A673 (cell line): ENCODE data around the gene LMNTD2. TPM values are rescaled to one million over a fixed set of nuclear protein-coding genes. Genes with fewer than 3 reads are reported as not detected.

ENCODE experiments used
- BruUV-seq: library from RNA; stranded (reverse); fragments of 400-500 nt; replicated peaks from 2 replicates; lab custom pipeline; 2021; lab: Mats Ljungman, UMichigan
- CTCF ChIA-PET: fragments of 300-600 bp; sonication (Branson Sonifier 250); formaldehyde crosslinking; loops from one replicate; lab custom pipeline; 2022; ENCODE audit warnings: antibody characterized with exemption; lab: Charles Lee
- POLR2A ChIA-PET: fragments of 300-600 bp; sonication (Branson Sonifier 250); formaldehyde crosslinking; loops from one replicate; lab custom pipeline; 2022; ENCODE audit warnings: antibody characterized with exemption; ENCODE audit not compliant: low non-redundant PET; lab: Charles Lee
- DNase-seq: peaks from one replicate; pipeline ENCODE4 v3.0.0-alpha.2; 2015; ENCODE audit warnings: low spot score
- H3K27ac ChIP-seq: fragments of 200-600 bp; sonication (generic); 2 replicates; pipeline ENCODE4 v1.5.1; 2016; ENCODE audit warnings: mixed run types, low read depth, mild to moderate bottlenecking, mixed read lengths, antibody characterized with exemption, low read length; ENCODE audit not compliant: poor library complexity, severe bottlenecking
- H3K27me3 ChIP-seq: fragments of 200-600 bp; sonication (generic); replicated peaks from 2 replicates; pipeline ENCODE4 v1.6.1; 2017; ENCODE audit warnings: mixed run types, low read depth, mild to moderate bottlenecking, mixed read lengths, antibody characterized with exemption, low read length; ENCODE audit not compliant: insufficient read depth, poor library complexity
- H3K36me3 ChIP-seq: fragments of 200-600 bp; sonication (generic); 2 replicates; pipeline ENCODE4 v1.6.1; 2016; ENCODE audit warnings: mixed run types, mild to moderate bottlenecking, mixed read lengths, antibody characterized with exemption, low read length; ENCODE audit not compliant: insufficient read depth, poor library complexity, severe bottlenecking
- H3K4me1 ChIP-seq: fragments of 200-600 bp; sonication (generic); 2 replicates; pipeline ENCODE4 v1.6.1; 2017; ENCODE audit warnings: mixed run types, mild to moderate bottlenecking, mixed read lengths, antibody characterized with exemption, low read length; ENCODE audit not compliant: insufficient read depth, poor library complexity, severe bottlenecking
- H3K4me3 ChIP-seq: fragments of 200-600 bp; sonication (generic); 2 replicates; pipeline ENCODE4 v1.5.1; 2016; ENCODE audit warnings: low read depth, mixed run types, mild to moderate bottlenecking, mixed read lengths, low read length; ENCODE audit not compliant: poor library complexity, severe bottlenecking
- H3K9me3 ChIP-seq: fragments of 200-600 bp; sonication (generic); 2 replicates; pipeline ENCODE4 v1.6.1; 2016; ENCODE audit warnings: mixed run types, low read depth, mild to moderate bottlenecking, mixed read lengths, antibody characterized with exemption, low read length; ENCODE audit not compliant: poor library complexity, severe bottlenecking
- CTCF ChIP-seq: fragments of 300-800, 200-600 bp; sonication (generic); conservative IDR thresholded peaks from 2 replicates; pipeline ENCODE4 v1.5.1; 2017; ENCODE audit warnings: low read depth, mild to moderate bottlenecking, antibody characterized with exemption, low read length, moderate library complexity, mixed read lengths
- EZH2 ChIP-seq: fragments of 200-600 bp; sonication (generic); IDR thresholded peaks from 2 replicates; pipeline ENCODE4 v1.6.1; 2017; ENCODE audit warnings: borderline replicate concordance, low read depth, mild to moderate bottlenecking, mixed read lengths, antibody characterized with exemption, low read length; ENCODE audit not compliant: poor library complexity, severe bottlenecking
- intact Hi-C: fragments of 100-400 bp; cut with micrococcal nuclease; formaldehyde crosslinking; loops from one replicate; pipeline ENCODE4 v1.10.0; 2022; ENCODE audit not compliant: unreplicated experiment
- total RNA-seq: library from RNA; stranded (reverse); gene quantifications from 2 replicates; pipeline ENCODE4 v1.2.3, GENCODE V29; 2021

Gene LMNTD2
- total RNA-seq, 1 experiment from 2014 or later = 1.1 TPM

- intact Hi-C loops = no loop called here
- no peaks in the 10 kb centered on the region for H3K4me1 ChIP-seq
- peaks cover 66% of the 10 kb centered on the region for H3K36me3 ChIP-seq
- no TSS peak for BruUV-seq
- no peak for DNase-seq
- H3K9me3 ChIP-seq = no peaks in the 10 kb centered on the region
- H3K27ac ChIP-seq = no peak overlapping the region
- POLR2A ChIA-PET = no interaction called here
- H3K4me3 ChIP-seq = no peak overlapping the region
- no peaks in the 10 kb centered on the region for H3K27me3 ChIP-seq
- no peak for TF ChIP-seq EZH2
- no peak for TF ChIP-seq CTCF
- CTCF ChIA-PET = no interaction called here
Measured at GRCh38 chr11:605286-606129, 45.0 kb upstream of the LMNTD2 start.

- no peaks in the 10 kb centered on the region for H3K9me3 ChIP-seq
- POLR2A ChIA-PET = no interaction called here
- no peak for TF ChIP-seq CTCF
- no peak for TF ChIP-seq EZH2
- no peaks in the 10 kb centered on the region for H3K27me3 ChIP-seq
- H3K36me3 ChIP-seq = peaks cover 62% of the 10 kb centered on the region
- no peaks in the 10 kb centered on the region for H3K4me1 ChIP-seq
- CTCF ChIA-PET = no interaction called here
- no peak overlapping the region for H3K4me3 ChIP-seq
- DNase-seq = no peak
- no TSS peak for BruUV-seq
- intact Hi-C loops = no loop called here
- no peak overlapping the region for H3K27ac ChIP-seq
Measured at GRCh38 chr11:603154-603553, 42.6 kb upstream of the LMNTD2 start.

GRCh38 chr11:601573-602245, 41.2 kb upstream of the LMNTD2 start:
- Histone ChIP-seq H3K4me3 (no peak overlapping the region), H3K9me3 (no peaks in the 10 kb centered on the region), H3K4me1 (no peaks in the 10 kb centered on the region), H3K36me3 (peaks cover 57% of the 10 kb centered on the region), H3K27ac (no peak overlapping the region), H3K27me3 (no peaks in the 10 kb centered on the region)
- ChIA-PET CTCF (no interaction called here), POLR2A (interaction anchor here (0.7 kb wide), 1 partner anchor 476 kb away, joined by 14 read pairs; no protein-coding TSS in a partner anchor)
- BruUV-seq = no TSS peak
- no peak for DNase-seq
- intact Hi-C loops = no loop called here
- no peak for TF ChIP-seq CTCF
- TF ChIP-seq EZH2 = no peak
